GM18909 (cell line): Measurements from ENCODE around the gene RINT1.

Experiments
- ATAC-seq: cut with Tn5 transposase; IDR thresholded peaks from one replicate; pipeline ENCODE4 v1.9.1; 2021; ENCODE audit warnings: mild to moderate bottlenecking; ENCODE audit not compliant: unreplicated experiment, poor library complexity

RINT1 gene

DNA sequence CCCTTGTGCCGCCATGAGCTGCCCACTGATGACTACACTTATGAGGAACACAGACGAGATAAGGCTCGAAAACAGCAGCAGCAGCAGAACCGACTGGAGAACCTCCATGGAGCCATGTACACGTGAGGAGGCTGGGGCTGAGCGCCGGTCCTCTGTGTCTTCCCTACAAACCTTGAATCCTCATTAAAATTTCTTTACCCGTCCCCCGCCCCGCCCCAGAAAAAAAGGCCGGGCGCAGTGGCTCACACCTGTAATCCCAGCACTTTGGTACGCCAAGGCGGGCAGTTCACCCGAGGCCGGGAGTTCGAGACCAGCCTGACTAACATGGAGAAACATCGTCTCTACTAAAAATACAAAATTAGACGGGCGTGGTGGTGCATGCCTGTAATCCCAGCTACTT, 1.5 kb upstream of the RINT1 start:
- no peak for ATAC-seq

DNA sequence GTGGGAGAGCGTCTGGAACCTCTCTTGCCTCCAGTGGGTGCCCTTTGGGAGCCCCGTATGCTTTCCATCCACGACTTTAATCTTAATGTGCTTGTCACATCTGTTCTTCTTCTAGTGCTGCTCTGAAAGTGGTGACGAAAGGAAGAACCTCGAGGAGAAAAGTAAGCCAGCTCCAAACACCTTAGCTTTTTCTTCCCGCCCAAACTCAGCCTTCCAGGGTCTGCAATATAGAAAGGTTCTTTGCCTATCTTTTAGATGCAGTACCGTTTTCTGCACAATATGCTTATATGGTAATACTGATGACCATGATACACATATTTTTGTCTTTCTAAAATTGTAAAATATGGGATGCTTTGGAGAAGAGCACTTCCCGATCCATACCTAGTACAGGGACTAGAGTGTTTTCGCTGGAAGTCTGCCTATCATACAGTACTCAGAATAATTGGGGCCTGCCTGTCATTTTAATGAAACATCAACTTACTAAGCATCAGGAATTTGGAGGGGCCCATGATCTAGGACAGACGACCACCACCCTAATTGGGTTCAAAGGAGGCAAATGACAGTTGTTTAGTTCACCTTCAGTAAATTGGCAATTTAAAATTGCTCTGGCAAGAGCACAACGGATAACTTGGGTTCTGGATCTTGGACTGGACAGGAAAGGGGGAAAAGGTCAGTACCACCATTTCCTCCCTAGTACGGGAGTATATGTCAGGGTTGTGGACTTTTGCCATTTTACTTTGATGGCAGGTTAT, 884 bp downstream of the RINT1 start:
- ATAC-seq = no peak

DNA sequence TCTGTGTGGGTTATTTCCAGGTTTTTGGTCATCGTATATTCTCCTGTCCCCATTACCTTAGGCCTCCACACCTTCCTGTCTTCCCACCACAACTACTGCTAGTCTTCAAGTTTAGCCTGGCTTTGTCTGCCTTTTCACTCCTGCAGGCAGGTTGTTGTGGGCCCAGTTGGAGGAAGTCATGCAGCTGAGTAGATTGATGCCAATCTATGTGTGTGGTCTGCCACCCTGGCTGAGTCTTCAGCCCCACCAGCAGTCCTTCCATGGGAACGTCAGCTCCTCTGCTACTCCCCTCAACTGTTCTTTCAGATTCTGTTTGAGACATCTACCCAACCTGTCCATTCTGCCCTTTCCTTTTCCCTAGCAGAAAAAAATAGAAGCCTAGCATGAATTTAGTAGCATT, 6.3 kb downstream of the RINT1 start:
- no peak for ATAC-seq

DNA sequence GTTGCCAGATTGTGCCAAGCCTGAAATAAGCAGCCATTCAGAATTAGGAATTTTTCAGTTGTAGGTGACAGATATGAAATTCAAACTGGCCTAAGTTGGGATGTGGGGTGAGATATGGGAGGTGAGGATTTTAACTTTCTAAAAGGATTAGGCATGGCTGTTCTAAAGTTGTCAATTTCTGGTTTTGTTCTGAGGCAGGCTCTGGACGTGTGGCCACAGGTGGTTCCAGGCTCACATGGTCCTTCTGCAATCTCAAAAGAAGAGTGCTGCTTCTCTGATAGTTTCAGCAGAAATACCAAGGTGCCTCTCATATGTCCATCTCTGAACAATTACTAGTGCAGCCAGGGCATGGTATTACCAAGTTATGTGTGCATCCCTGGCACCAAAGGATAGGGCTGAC, 27.9 kb downstream of the RINT1 start:
- no peak for ATAC-seq

DNA sequence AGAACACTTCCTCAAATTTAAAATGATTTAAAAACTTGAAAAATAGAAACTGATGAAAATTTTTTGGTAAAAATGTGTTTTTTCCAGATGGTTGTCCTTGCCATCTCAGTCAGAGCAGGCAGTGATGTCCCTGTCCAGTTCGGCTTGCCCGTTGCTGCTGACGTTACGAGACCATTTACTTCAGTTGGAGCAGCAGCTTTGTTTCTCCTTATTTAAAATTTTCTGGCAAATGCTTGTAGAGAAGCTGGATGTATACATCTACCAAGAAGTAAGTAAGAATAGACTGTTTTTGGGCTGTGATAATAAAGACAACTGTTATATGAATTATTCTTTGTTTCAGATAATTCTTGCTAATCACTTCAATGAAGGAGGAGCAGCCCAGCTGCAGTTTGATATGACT, 33.2 kb downstream of the RINT1 start:
- no peak for ATAC-seq

DNA sequence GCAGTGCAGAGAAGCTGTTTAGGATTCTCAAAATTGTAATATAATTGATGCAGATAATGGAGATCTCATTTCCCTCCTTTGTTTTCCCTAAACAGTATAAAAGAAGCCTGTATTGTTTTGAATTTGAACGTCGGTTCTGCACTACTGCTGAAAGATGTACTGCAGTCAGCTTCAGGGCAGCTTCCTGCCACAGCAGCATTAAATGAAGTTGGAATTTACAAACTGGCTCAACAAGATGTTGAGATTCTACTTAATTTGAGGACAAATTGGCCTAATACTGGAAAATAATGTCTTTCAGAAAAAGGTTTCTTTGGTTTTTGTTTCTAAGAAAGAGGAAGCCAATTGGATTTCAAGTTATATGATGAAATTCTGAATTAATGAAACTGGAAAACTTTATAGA, 35.0 kb downstream of the RINT1 start:
- ATAC-seq = no peak

DNA sequence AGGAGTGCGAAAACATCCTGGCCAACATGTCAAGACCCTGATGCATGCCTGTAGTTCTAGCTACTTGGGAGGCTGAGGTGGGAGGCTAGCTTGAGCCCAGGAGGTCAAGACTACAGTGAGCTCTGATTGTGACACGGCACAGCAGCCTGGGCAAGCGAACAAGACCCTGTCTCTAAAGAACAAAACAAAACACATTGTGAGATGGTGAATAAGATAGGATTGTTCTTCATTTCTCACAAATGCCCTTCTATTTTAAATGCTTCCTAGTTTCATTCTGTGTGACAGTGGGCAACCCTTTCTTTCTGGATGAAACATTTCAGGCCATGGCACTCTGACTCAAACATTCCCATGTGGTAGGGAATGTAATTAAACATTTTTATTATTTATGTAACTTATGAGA, 35.8 kb downstream of the RINT1 start:
- ATAC-seq = no peak

DNA sequence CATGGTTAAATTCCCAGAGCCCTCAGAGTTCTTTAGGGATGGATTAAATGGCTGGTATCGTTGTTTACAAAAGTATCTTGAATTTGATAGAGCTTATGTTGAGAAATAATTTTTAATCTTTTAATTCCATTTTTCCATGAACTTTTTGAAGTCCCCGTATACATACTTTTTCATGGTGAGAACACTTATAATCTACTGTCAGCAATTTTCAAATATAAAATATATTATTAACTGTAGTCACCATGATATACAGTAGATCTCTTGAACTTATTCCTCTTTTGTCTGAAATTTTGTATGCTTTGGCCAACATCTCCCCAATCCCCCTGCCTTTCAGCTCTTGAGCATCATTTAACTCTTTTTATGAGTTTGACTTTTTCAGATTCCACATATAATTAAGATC, 39.9 kb downstream of the RINT1 start:
- ATAC-seq = no peak

DNA sequence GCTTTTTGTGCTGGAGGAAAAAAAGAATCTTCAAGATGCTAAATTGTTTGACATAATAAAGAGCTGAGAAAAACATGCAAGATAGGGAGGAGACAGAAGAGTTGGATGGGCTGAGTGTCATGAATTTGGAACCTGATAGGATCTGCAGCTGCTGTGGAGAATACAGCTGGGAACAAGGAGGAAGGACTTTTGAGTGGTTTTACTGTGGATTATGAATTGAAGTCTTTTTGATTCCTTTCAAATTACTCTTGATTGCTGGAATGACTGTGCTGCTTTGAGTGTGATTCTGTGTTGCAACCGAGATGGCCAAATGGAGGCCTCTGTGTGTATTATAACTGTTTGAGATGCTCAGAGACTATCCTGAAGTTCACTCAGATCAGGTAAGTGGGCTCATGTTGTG, 45.2 kb downstream of the RINT1 start:
- no peak for ATAC-seq

DNA sequence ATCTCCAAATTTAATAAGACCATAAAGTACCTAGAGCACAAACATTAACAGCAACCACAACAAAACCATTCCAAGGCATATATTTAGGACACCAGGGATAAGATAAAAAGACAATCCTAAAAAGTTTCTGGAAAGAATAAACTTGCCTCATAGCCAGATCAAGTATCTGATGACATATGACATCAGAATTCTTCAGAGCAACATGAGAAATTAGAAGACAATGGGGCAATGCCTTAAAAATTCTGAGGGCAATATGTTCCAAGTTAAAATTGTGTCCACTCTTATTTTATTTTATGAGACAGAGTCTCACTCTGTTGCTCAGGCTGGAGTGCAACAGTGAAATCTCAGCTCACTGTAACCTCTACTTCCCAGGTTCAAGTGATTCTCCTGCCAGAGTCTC, 46.5 kb downstream of the RINT1 start:
- ATAC-seq = no peak

DNA sequence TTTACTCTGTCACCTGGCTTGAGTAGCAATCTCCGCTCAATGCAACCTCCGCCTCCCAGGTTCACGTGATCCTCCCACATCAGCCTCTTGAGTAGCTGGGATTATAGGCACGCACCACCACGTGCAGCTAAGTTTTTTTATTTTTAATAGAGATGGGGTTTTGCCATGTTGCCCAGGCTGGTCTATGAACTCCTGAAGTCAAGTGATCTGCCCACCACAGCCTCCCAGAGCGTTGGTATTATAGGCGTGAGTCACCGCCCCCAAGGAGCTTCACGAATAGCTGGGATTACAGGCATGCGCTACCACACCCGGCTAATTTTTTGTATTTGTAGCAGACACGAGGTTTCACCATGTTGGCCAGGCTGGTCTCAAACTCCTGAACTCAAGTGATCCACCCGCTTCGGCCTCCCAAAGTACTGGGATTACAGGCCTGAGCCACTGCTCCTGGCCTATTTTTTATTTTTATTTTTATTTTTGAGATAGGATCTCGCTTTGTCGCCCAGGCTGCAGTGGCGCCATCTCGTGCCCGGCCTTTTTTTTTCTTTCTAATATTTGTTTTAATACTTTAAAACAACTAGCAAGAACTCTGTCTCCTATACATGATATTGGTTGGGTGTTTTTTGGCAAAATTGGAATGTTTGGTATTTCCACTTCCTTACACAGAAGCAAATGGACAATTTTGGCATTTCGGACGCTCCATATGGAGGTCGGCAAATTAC, 48.2 kb downstream of the RINT1 start:
- ATAC-seq = no peak

DNA sequence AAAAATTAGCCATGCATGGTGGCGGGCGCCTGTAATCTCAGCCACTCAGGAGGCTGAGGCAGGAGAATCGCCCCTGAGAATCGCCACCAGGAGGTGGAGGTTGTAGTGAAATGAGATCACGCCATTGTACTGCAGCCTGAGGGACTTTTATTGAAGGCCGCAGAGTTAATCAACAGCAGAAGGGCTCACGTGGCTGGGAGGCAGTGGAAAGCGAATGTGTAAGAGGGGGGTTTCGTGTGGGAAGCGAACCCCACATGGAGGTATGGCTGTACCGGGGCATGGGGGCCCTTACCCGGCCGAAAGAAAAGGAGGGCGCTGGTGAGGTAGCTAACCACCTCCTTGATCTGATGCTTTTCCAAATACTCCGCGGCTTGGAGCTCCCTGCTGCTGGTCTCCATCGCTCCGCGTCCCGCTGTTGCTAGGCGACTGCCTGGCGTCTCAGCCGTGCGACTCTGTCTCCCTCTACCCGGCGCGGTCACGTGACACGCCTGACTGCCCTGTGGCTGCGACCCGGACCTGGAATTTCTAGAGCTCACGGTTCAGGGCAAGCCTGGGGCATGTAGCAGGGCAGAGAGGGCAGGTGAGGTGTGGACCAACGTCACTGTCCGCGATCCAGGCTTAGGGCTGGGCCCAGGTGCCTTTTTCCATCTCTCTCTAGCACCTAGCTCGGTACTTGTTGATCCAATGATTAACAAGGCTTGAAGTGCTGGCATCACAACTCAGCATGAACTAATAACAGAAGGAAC, 49.2 kb downstream of the RINT1 start, which contains the start of gene EFCAB10:
Gene EFCAB10, minus strand, starts transcription at position 428 of the 746 bp plus-strand sequence. Its CDS starts 30 bp downstream, at position 398.
- peak; percentile 86 for ATAC-seq

DNA sequence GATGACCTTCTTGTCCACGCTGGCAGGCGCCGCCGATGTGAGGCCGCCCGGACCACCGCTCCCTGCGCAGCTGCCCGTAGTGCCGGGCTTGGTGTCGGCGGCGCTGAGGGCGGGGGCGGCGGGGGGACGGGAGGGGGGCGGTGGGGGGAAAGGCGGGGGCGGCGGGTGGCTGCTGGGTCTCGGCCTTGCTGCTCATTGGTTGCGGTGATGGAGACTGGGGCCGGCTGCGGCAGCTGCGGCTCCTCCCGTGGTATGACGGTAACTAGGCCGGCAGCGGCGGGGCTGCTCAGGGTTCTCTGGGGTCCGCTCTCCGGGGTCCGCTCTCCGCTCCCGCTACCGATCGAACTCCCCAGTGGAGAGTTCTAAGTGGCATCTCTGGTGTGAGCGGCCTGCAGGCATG, 51.1 kb downstream of the RINT1 start:
- ATAC-seq = no peak

DNA sequence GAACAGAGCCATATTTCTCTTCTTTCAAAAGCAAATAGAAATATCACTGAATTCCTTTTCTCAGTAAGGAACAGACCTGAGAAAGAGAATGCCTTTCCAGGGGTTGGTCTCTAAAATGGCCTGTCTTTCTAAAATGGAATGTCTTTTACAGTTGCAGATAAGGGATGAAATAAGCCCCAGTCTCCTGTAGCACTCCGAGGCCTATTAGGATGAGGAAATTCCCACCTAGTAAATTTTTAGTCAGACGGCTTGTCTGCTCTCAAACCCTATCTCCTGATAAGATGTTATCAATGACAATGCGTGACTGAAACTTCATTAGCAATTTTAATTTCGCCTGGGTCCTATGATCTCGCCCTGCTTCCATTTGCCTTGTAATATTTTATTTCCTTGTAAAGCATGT, 52.2 kb downstream of the RINT1 start:
- no peak for ATAC-seq

DNA sequence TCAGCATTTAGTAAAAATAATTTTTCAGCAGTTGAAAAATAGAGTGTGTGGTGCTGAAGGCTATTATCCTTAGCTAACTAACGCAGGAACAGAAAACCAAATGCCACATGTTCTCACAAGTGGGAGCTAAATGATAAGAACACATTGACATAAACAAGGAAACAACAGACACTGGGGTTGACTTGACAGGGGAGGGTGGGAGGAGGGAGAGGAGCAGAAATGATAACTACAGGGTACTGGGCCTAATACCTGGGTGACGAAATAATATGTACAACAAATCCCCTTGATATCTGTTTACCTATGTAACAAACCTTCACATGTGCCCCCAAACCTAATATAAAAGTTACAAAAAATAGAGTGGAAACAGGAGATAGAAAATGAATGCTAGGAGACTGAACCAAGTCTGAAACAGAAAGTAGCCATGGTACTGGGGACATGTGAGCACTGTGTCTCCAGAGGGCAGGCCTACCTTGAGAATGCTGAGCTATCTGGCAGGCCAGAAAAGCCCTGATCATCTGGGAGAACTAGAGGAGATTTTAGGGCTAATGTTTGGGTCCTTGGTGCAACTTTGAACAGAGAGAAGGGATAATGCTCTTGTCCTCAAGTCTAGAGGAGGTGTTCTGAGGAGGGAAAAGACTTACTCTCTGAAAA, 54.0 kb downstream of the RINT1 start:
- no peak for ATAC-seq

DNA sequence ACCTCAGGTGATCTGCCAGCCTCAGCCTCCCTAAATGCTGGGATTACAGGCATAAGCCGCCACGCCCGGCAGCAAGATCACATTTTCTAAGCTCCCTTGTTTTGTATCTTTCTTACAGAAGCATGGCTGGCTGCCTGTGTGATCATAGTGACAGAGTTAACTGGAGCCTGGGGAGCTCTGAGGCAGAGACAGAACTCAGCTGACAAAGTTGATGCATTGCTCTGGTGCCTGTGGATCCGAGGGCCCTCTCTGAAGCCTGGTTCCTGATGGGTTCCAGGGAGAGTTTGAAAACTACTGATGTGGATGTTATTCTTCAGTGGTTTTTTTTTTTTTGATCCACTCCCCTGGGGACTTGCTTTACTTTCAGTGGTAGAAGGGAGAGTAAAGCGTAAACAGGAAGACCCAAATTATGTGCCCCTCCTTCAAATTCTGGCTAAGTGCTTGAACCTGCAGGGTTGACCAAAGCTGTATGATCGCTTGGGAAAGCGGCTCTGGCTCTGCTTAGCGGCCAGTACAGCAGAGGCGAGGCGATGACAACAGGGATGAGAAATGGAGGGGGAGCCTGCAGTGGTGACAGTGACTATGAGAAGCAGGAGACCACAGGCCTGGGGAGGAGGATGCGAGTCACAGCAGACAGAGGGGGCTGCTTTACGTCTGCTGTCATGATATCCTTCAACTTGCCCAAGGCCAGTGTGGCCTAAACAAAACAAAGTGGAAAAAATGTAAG, 56.1 kb downstream of the RINT1 start:
- ATAC-seq = no peak

DNA sequence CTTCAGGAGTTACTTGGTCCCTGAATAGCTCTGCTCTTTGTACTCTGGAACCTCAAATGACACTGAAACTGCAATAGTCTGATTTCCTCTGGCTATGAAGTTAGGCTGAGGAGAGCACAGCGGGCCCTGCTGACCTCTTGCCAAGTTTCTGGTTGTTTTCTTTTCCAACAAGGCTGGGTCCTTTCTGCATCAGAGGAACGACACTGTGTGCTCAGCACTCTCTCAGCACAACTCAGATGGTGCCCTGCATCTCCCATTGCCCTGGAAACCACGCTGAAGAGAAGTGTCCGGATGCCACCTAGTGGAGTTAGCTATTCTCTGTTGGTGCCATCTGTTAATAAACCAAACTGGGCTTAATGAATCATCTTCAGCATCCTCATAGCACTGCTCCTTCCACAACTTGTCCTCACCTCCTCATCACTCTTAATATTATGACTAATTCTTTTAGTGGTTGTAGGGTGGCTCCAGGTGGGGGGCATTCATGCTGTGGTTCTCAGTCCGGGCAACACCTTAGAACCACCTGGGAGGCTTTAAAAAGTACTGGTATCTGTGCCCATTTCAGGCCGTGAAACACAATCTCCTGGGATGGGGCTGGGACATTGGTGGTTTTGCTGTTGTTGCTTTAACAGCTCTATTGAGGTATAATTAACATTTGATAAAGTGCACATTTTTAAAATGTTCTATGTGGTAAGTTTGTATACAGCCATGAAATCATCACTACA, 57.5 kb downstream of the RINT1 start:
- ATAC-seq = peak; percentile 90

DNA sequence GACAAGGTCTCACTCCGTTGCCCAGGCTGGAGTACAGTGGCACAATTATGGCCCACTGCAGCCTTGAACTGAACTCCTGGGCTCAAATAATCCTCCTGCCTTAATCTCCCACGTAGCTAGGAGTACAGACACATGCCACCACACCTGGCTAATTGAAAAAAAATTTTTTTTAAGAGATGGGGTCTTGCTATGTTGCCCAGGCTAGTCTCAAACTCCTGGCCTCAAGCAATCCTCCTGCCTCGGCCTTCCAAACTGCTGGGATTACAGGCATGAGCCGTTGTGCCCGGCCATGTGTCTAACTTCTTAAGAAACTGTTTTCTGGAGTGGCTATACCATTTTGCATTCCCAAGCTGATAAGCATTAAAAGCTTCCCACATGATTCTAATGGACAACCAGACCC, 58.8 kb downstream of the RINT1 start:
- ATAC-seq = no peak

DNA sequence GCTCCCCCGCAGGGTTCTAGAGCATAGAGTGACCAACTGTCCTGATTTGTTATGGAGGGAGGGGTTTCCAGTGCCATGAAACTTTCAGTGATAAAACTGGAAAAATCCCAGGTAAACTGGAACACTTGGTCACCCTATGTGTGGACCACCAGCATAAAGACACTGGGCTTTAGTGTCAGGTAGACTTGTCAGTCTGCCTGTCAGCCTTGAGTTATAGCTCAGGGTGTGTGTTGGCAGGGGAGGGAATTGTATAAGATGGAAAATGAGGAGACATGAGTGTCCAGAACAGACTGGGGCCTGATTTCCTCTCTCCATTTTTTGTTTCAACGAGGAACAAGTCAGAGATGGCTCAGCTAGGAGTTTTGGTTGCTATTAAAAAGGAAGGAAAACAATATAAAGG, 59.5 kb downstream of the RINT1 start:
- ATAC-seq = no peak
